GM19193 (cell line): Measurements from ENCODE around the gene DESI1.

ENCODE experiments used
- POLR2A ChIP-seq: IDR thresholded peaks from 4 replicates; pipeline ENCODE4 v1.6.1; 2011; ENCODE audit not compliant: insufficient read depth, insufficient read length; ENCODE audit errors: extremely low read depth

The DESI1 gene

GRCh38 chr22:41571786-41572185, 49.1 kb downstream of the DESI1 start:
- no peak for TF ChIP-seq POLR2A

GRCh38 chr22:41570221-41570620, 50.6 kb downstream of the DESI1 start:
- no peak for TF ChIP-seq POLR2A

GRCh38 chr22:41568811-41569210, 52.0 kb downstream of the DESI1 start:
- TF ChIP-seq POLR2A = no peak

- no peak for TF ChIP-seq POLR2A
Measured at GRCh38 chr22:41567512-41567768, 53.4 kb downstream of the DESI1 start.

GRCh38 chr22:41565403-41566054, 55.3 kb downstream of the DESI1 start:
- no peak for TF ChIP-seq POLR2A

- TF ChIP-seq POLR2A = no peak
Measured at GRCh38 chr22:41564563-41564962, 56.3 kb downstream of the DESI1 start.

- no peak for TF ChIP-seq POLR2A
Measured at GRCh38 chr22:41563051-41563711, 57.7 kb downstream of the DESI1 start.

GRCh38 chr22:41562461-41562860, 58.4 kb downstream of the DESI1 start:
- TF ChIP-seq POLR2A = no peak

- TF ChIP-seq POLR2A = no peak
Measured at GRCh38 chr22:41561788-41562187, 59.1 kb downstream of the DESI1 start.

GRCh38 chr22:41561335-41561734, 59.5 kb downstream of the DESI1 start:
- TF ChIP-seq POLR2A = no peak

- no peak for TF ChIP-seq POLR2A
Measured at GRCh38 chr22:41560095-41560471, 60.8 kb downstream of the DESI1 start.

- no peak for TF ChIP-seq POLR2A
Measured at GRCh38 chr22:41557401-41558240, 63.2 kb downstream of the DESI1 start.

GRCh38 chr22:41556561-41556960, 64.3 kb downstream of the DESI1 start:
- no peak for TF ChIP-seq POLR2A

GRCh38 chr22:41555325-41555982, 65.4 kb downstream of the DESI1 start:
- TF ChIP-seq POLR2A = no peak

GRCh38 chr22:41551877-41552582, 68.8 kb downstream of the DESI1 start:
- no peak for TF ChIP-seq POLR2A

GRCh38 chr22:41550952-41551491, 69.8 kb downstream of the DESI1 start:
- TF ChIP-seq POLR2A = no peak

GRCh38 chr22:41548830-41549211, 72.0 kb downstream of the DESI1 start:
- TF ChIP-seq POLR2A = no peak
